H9 (cell line): ENCODE data around the gene ASIC3. TPM values are rescaled to one million over a fixed set of nuclear protein-coding genes. Genes with fewer than 3 reads are reported as not detected.
A peak's percentile ranks its signal among the peaks of the same experiment; 100 is the strongest.

Source experiments
- DNase-seq: peaks from one replicate; pipeline ENCODE4 v3.0.0-alpha.2; 2017
- H2AFZ ChIP-seq: one replicate; pipeline ENCODE4 v1.6.1; 2013; ENCODE audit warnings: mild to moderate bottlenecking, low read length, control low read depth, moderate library complexity
- H2AK5ac ChIP-seq: 2 replicates; pipeline ENCODE4 v1.6.1; 2013; ENCODE audit warnings: low read length, control low read depth, mixed read lengths; ENCODE audit not compliant: insufficient read length
- H2BK120ac ChIP-seq: one replicate; pipeline ENCODE4 v1.6.1; 2013; ENCODE audit warnings: low read depth, mild to moderate bottlenecking, low read length, control low read depth, inconsistent platforms; ENCODE audit not compliant: poor library complexity, severe bottlenecking
- H2BK12ac ChIP-seq: 2 replicates; pipeline ENCODE4 v1.6.1; 2013; ENCODE audit warnings: low read length, control low read depth, mixed read lengths, low read depth; ENCODE audit not compliant: insufficient read length
- H2BK15ac ChIP-seq: 2 replicates; pipeline ENCODE4 v1.6.1; 2013; ENCODE audit warnings: low read depth, low read length, control low read depth
- H2BK20ac ChIP-seq: one replicate; pipeline ENCODE4 v1.6.1; 2013; ENCODE audit warnings: low read depth, mild to moderate bottlenecking, low read length, control low read depth, inconsistent platforms; ENCODE audit not compliant: poor library complexity, severe bottlenecking
- H2BK5ac ChIP-seq: 2 replicates; pipeline ENCODE4 v1.6.1; 2013; ENCODE audit warnings: low read length, control low read depth, mixed read lengths; ENCODE audit not compliant: insufficient read length
- H3K14ac ChIP-seq: 2 replicates; pipeline ENCODE4 v1.6.1; 2013; ENCODE audit warnings: low read length, control low read depth; ENCODE audit not compliant: insufficient read depth
- H3K18ac ChIP-seq: 2 replicates; pipeline ENCODE4 v1.6.1; 2013; ENCODE audit warnings: low read depth, mild to moderate bottlenecking, mixed read lengths, low read length, control low read depth; ENCODE audit not compliant: insufficient read length
- H3K23ac ChIP-seq: 2 replicates; pipeline ENCODE4 v1.6.1; 2013; ENCODE audit warnings: low read length, control low read depth, mixed read lengths, low read depth; ENCODE audit not compliant: insufficient read length
- H3K23me2 ChIP-seq: 2 replicates; pipeline ENCODE4 v1.6.1; 2013; ENCODE audit warnings: low read depth, mild to moderate bottlenecking, mixed read lengths, low read length, control low read depth; ENCODE audit not compliant: insufficient read length, poor library complexity, severe bottlenecking
- H3K27ac ChIP-seq: 2 replicates; pipeline ENCODE4 v1.5.1; 2013; ENCODE audit warnings: low read length, control low read depth, mixed read lengths, low read depth; ENCODE audit not compliant: insufficient read length
- H3K27me3 ChIP-seq: 2 replicates; pipeline ENCODE4 v1.6.1; 2013; ENCODE audit warnings: low read length, control low read depth, inconsistent platforms; ENCODE audit not compliant: insufficient read depth
- H3K4ac ChIP-seq: 2 replicates; pipeline ENCODE4 v1.6.1; 2013; ENCODE audit warnings: low read depth, mild to moderate bottlenecking, control low read depth, inconsistent platforms, low read length, moderate library complexity
- H3K4me1 ChIP-seq: 2 replicates; pipeline ENCODE4 v1.6.1; 2013; ENCODE audit warnings: low read length, control low read depth, inconsistent platforms; ENCODE audit not compliant: insufficient read depth
- H3K4me2 ChIP-seq: 2 replicates; pipeline ENCODE4 v1.6.1; 2013; ENCODE audit warnings: low read length, control low read depth, mixed read lengths; ENCODE audit not compliant: insufficient read length, insufficient read depth
- H3K56ac ChIP-seq: 2 replicates; pipeline ENCODE4 v1.6.1; 2013; ENCODE audit warnings: low read depth, mild to moderate bottlenecking, mixed read lengths, low read length, control low read depth; ENCODE audit not compliant: insufficient read length
- H3K79me1 ChIP-seq: 2 replicates; pipeline ENCODE4 v1.6.1; 2013; ENCODE audit warnings: low read depth, mild to moderate bottlenecking, moderate library complexity, low read length, control low read depth, inconsistent platforms; ENCODE audit not compliant: insufficient read depth, poor library complexity, severe bottlenecking
- H3K79me2 ChIP-seq: 2 replicates; pipeline ENCODE4 v1.6.1; 2013; ENCODE audit warnings: low read length, control low read depth, inconsistent platforms; ENCODE audit not compliant: insufficient read depth
- H3K9ac ChIP-seq: 2 replicates; pipeline ENCODE4 v1.6.1; 2013; ENCODE audit warnings: low read length, control low read depth, mixed read lengths; ENCODE audit not compliant: insufficient read length; ENCODE audit errors: extremely low read depth
- H3K9me3 ChIP-seq: one replicate; pipeline ENCODE4 v1.6.1; 2013; ENCODE audit warnings: low read depth, low read length, inconsistent platforms; ENCODE audit not compliant: control insufficient read depth
- H3T11ph ChIP-seq: one replicate; pipeline ENCODE4 v1.6.1; 2013; ENCODE audit warnings: mild to moderate bottlenecking, low read length, control low read depth, inconsistent platforms
- H4K20me1 ChIP-seq: one replicate; pipeline ENCODE4 v1.6.1; 2013; ENCODE audit not compliant: control insufficient read depth, insufficient read length, insufficient read depth
- H4K5ac ChIP-seq: 2 replicates; pipeline ENCODE4 v1.6.1; 2013; ENCODE audit warnings: low read depth, mild to moderate bottlenecking, mixed read lengths, low read length, control low read depth; ENCODE audit not compliant: insufficient read length
- H4K8ac ChIP-seq: replicated peaks from 2 replicates; pipeline ENCODE4 v1.6.1; 2013; ENCODE audit warnings: low read length, control low read depth, mixed read lengths, low read depth; ENCODE audit not compliant: insufficient read length
- H4K91ac ChIP-seq: 2 replicates; pipeline ENCODE4 v1.6.1; 2013; ENCODE audit warnings: low read depth, mild to moderate bottlenecking, moderate library complexity, mixed read lengths, low read length, control low read depth; ENCODE audit not compliant: insufficient read length
- H3K27ac Mint-ChIP-seq, 3 experiments: 2 replicates in 2 of 3; 3 replicates in 1 of 3; pipeline ENCODE4 v1.8.0; 2020 to 2021; ENCODE audit warnings: mixed read lengths in 3 of 3, mild to moderate bottlenecking in 1 of 3, moderate library complexity in 1 of 3
- H3K27me3 Mint-ChIP-seq: 2 replicates; pipeline ENCODE4 v1.8.0; 2021; ENCODE audit warnings: low read depth, mild to moderate bottlenecking, moderate library complexity, mixed read lengths
- H3K36me3 Mint-ChIP-seq, 3 experiments: 2 replicates in 2 of 3; 3 replicates in 1 of 3; pipeline ENCODE4 v1.8.0; 2020 to 2021; ENCODE audit warnings: low read depth in 3 of 3, mixed read lengths in 3 of 3; ENCODE audit not compliant: insufficient read depth in 1 of 3
- H3K4me1 Mint-ChIP-seq, 2 experiments: 2 replicates each; pipeline ENCODE4 v1.8.0; 2020; ENCODE audit warnings: mixed read lengths in 2 of 2
- H3K4me3 Mint-ChIP-seq, 2 experiments: 2 replicates in 1 of 2; 3 replicates in 1 of 2; pipeline ENCODE4 v1.8.0; 2020 to 2021; ENCODE audit warnings: mild to moderate bottlenecking in 2 of 2, mixed read lengths in 2 of 2, moderate library complexity in 1 of 2
- H3K9me3 Mint-ChIP-seq, 2 experiments: 2 replicates in 1 of 2; 3 replicates in 1 of 2; pipeline ENCODE4 v1.8.0; 2020; ENCODE audit warnings: mild to moderate bottlenecking in 2 of 2, mixed read lengths in 2 of 2, moderate library complexity in 1 of 2
- CTCF ChIP-seq: fragments of 200-600 bp; sonication (generic); conservative IDR thresholded peaks from 3 replicates; pipeline ENCODE4 v1.8.0; 2021; ENCODE audit warnings: antibody characterized with exemption, mild to moderate bottlenecking
- WGBS: extraction: QIAGEN DNeasy Blood & Tissue Kit; methylation state at CpG from one replicate; pipeline ENCODE4 v1.1.7; 2013; ENCODE audit warnings: missing lambda C conversion rate, low lambda C conversion rate, mixed read lengths; ENCODE audit not compliant: insufficient read length; ENCODE audit errors: extremely low coverage; 5-methylcytosine and 5-hydroxymethylcytosine counted together
- total RNA-seq: library from RNA; stranded (reverse); gene quantifications from 2 replicates; pipeline ENCODE4 v1.2.1, GENCODE V29; 2021

ASIC3 gene
- total RNA-seq, 1 experiment from 2014 or later, result 1.7 TPM

GRCh38 chr7:151085691-151086620, 37.6 kb downstream of the ASIC3 start, which contains the start of gene AGAP3:
TSS of gene AGAP3 (plus strand) at chr7:151086475. CDS start at chr7:151086742, 267 bp downstream.
- no CpG with 5 or more reads among the region's 84 CpGs for WGBS
- no peak within 1 kb of the TSS for H4K8ac ChIP-seq
- peak; percentile 88 for DNase-seq
- H3K9me3 ChIP-seq, result no peaks in the 10 kb centered on the region
- peak within 1 kb of the TSS; percentile 78 for H3K14ac ChIP-seq
- H2BK120ac ChIP-seq, result no peak within 1 kb of the TSS
- H3K79me1 ChIP-seq, result peaks cover 4% of the 10 kb centered on the region
- Mint-ChIP-seq H3K9me3 (no peaks in the 10 kb centered on the region; a peak in 1 of 5 replicates), H3K4me3 (peak within 1 kb of the TSS; percentile 84 to 93), H3K36me3 (peaks cover 0 to 10% (median 2%) of the 10 kb centered on the region in 3 experiments; a peak in 4 of 7 replicates), H3K27ac (peak within 1 kb of the TSS in 2 of 3 experiments; percentile 51 to 90; a peak in 2 of 7 replicates), H3K4me1 (peaks cover 36 to 44% of the 10 kb centered on the region in 2 experiments), H3K27me3 (peaks cover 15% of the 10 kb centered on the region)
- no peak within 1 kb of the TSS for H2AFZ ChIP-seq
- H3K23ac ChIP-seq, result no peak within 1 kb of the TSS
- peak within 1 kb of the TSS; percentile 64 for H3K4me2 ChIP-seq
- H3K27ac ChIP-seq, result no peak within 1 kb of the TSS
- H3T11ph ChIP-seq, result no peak within 1 kb of the TSS
- no peak within 1 kb of the TSS for H3K56ac ChIP-seq
- no peak within 1 kb of the TSS for H3K18ac ChIP-seq
- no peak within 1 kb of the TSS for H3K4ac ChIP-seq
- H3K9ac ChIP-seq, result peak within 1 kb of the TSS; percentile 29
- H2BK5ac ChIP-seq, result no peak within 1 kb of the TSS
- peaks cover 4% of the 10 kb centered on the region; the same call in 1 of the 2 replicates for H3K79me2 ChIP-seq
- peaks cover 2% of the 10 kb centered on the region; the same call in 1 of the 2 replicates for H3K4me1 ChIP-seq
- no peak within 1 kb of the TSS for H4K5ac ChIP-seq
- no peak within 1 kb of the TSS for H4K91ac ChIP-seq
- no peak for TF ChIP-seq CTCF
- no peak within 1 kb of the TSS for H2BK20ac ChIP-seq
- H3K23me2 ChIP-seq, result peaks cover 20% of the 10 kb centered on the region
- H2AK5ac ChIP-seq, result no peak within 1 kb of the TSS
- no peaks in the 10 kb centered on the region; the same call in 1 of the 2 replicates for H3K27me3 ChIP-seq
- H2BK12ac ChIP-seq, result no peak within 1 kb of the TSS
- H4K20me1 ChIP-seq, result no peaks in the 10 kb centered on the region
- no peak within 1 kb of the TSS for H2BK15ac ChIP-seq
